SH-SY5Y (cell line): ENCODE measurements around the gene NUMA1.
A peak's percentile ranks its signal among the peaks of the same experiment; 100 is the strongest.

Source experiments
- GATA2 ChIP-seq: IDR thresholded peaks from 2 replicates; pipeline ENCODE4 v1.6.1; 2011; ENCODE audit warnings: mild to moderate bottlenecking, low read depth, low read length
- GATA3 ChIP-seq: IDR thresholded peaks from 2 replicates; pipeline ENCODE4 v1.6.1; 2011; ENCODE audit warnings: low read depth, mild to moderate bottlenecking, low read length, moderate library complexity

NUMA1 gene

GRCh38 chr11:72058416-72059034 lies 21.8 kb downstream of the NUMA1 start:
- TF ChIP-seq GATA3 (no peak), GATA2 (no peak)

- TF ChIP-seq GATA2: no peak
- TF ChIP-seq GATA3: no peak
Measured at GRCh38 chr11:72048766-72049460, 31.4 kb downstream of the NUMA1 start.

- TF ChIP-seq GATA2 (no peak), GATA3 (no peak)
Measured at GRCh38 chr11:72045849-72046248, 34.5 kb downstream of the NUMA1 start.

- TF ChIP-seq GATA3 (no peak), GATA2 (no peak)
Measured at GRCh38 chr11:72042064-72042745, 38.1 kb downstream of the NUMA1 start.

- TF ChIP-seq GATA2 (peak; percentile 93), GATA3 (0 out of 2 replicates have a peak, but pooled peaks have one; percentile 29)
Measured at GRCh38 chr11:72041364-72042063, 38.8 kb downstream of the NUMA1 start.

- no peak for TF ChIP-seq GATA3
- no peak for TF ChIP-seq GATA2
Measured at GRCh38 chr11:72040491-72041363, 39.6 kb downstream of the NUMA1 start.

GRCh38 chr11:72039856-72040401 lies 40.4 kb downstream of the NUMA1 start:
- TF ChIP-seq GATA3 (no peak), GATA2 (no peak)

GRCh38 chr11:72039031-72039855 lies 41.1 kb downstream of the NUMA1 start:
- TF ChIP-seq GATA3: no peak
- TF ChIP-seq GATA2: no peak

GRCh38 chr11:72038491-72038890 lies 41.9 kb downstream of the NUMA1 start:
- TF ChIP-seq GATA2 (peak; percentile 4; the same call in 1 of the 2 replicates), GATA3 (no peak)

GRCh38 chr11:72037554-72038311 lies 42.6 kb downstream of the NUMA1 start:
- TF ChIP-seq GATA2 (no peak), GATA3 (no peak)

- TF ChIP-seq GATA2 (no peak), GATA3 (no peak)
Measured at GRCh38 chr11:72036687-72037086, 43.7 kb downstream of the NUMA1 start.

- TF ChIP-seq GATA2 (no peak), GATA3 (no peak)
Measured at GRCh38 chr11:72030472-72031045, 49.8 kb downstream of the NUMA1 start.
